ENCODE measurements around the gene SLC50A1. TPM values are rescaled to one million over a fixed set of nuclear protein-coding genes. Genes with fewer than 3 reads are reported as not detected.
A peak's percentile ranks its signal among the peaks of the same experiment; 100 is the strongest.

Gene SLC50A1
- total and polyA plus RNA-seq, 4 donors: 12.7 to 23.3 (median 18.2) TPM

- DNase-seq (ENCODE audit: low spot score): peak; percentile 31
- no peaks in the 10 kb centered on the region for H3K4me1 ChIP-seq (ENCODE audit: control insufficient read depth in 4 of 4, insufficient read depth in 4 of 4, low read length in 3 of 4)
- no peak overlapping the region for H3K9ac ChIP-seq (ENCODE audit: low read depth in 1 of 2, low read length in 2 of 2)
- H3K4me3 ChIP-seq (ENCODE audit: low read depth in 1 of 3, low read length in 3 of 3): no peak overlapping the region
- H3K9me3 ChIP-seq (ENCODE audit: control insufficient read depth in 4 of 4, low read length in 3 of 4): no peaks in the 10 kb centered on the region
- WGBS: 92% methylated on average over 31 of the region's 31 CpGs
- TF ChIP-seq TAF1 (conservative IDR thresholded peaks at IDR 0.05): no peak
- TF ChIP-seq HNF4G (IDR thresholded peaks at IDR 0.05): no peak
- no peak for TF ChIP-seq CTCF (IDR thresholded peaks at IDR 0.05; ENCODE audit: low read depth, low read length, missing input control)
- TF ChIP-seq FOXA1 (IDR thresholded peaks at IDR 0.05): no peak
- TF ChIP-seq RAD21 (IDR thresholded peaks at IDR 0.05): no peak
- H3K27me3 ChIP-seq (ENCODE audit: control insufficient read depth in 4 of 4, insufficient read depth in 4 of 4, low read length in 3 of 4): peaks cover 0 to under 1% (median 0%) of the 10 kb centered on the region in 4 donors
- H3K36me3 ChIP-seq (ENCODE audit: control insufficient read depth in 4 of 4, insufficient read depth in 3 of 4, low read depth in 1 of 4, low read length in 3 of 4): no peaks in the 10 kb centered on the region
- no peak overlapping the region for H3K27ac ChIP-seq (ENCODE audit: low read depth in 1 of 2, low read length in 2 of 2)
Measured at GRCh38 chr1:155179112-155180031, 43.7 kb downstream of the SLC50A1 start.

GRCh38 chr1:155181371-155182051 lies 45.9 kb downstream of the SLC50A1 start:
- peaks cover 0 to 4% (median 0%) of the 10 kb centered on the region in 4 donors for H3K4me1 ChIP-seq (ENCODE audit: control insufficient read depth in 4 of 4, insufficient read depth in 4 of 4, low read length in 3 of 4)
- TF ChIP-seq TAF1 (conservative IDR thresholded peaks at IDR 0.05): no peak
- no peak for TF ChIP-seq CTCF (IDR thresholded peaks at IDR 0.05; ENCODE audit: low read depth, low read length, missing input control)
- TF ChIP-seq FOXA2 (IDR thresholded peaks at IDR 0.05): no peak
- no peak for TF ChIP-seq FOXA1 (IDR thresholded peaks at IDR 0.05)
- no peak overlapping the region for H3K4me3 ChIP-seq (ENCODE audit: low read depth in 1 of 3, low read length in 3 of 3)
- no peaks in the 10 kb centered on the region for H3K27me3 ChIP-seq (ENCODE audit: control insufficient read depth in 4 of 4, insufficient read depth in 4 of 4, low read length in 3 of 4)
- H3K36me3 ChIP-seq (ENCODE audit: control insufficient read depth in 4 of 4, insufficient read depth in 3 of 4, low read depth in 1 of 4, low read length in 3 of 4): no peaks in the 10 kb centered on the region
- H3K9me3 ChIP-seq (ENCODE audit: control insufficient read depth in 4 of 4, low read length in 3 of 4): no peaks in the 10 kb centered on the region
- no peak overlapping the region for H3K27ac ChIP-seq (ENCODE audit: low read depth in 1 of 2, low read length in 2 of 2)
- 88% methylated on average over 18 of the region's 18 CpGs for WGBS
- H3K9ac ChIP-seq (ENCODE audit: low read depth in 1 of 2, low read length in 2 of 2): no peak overlapping the region
- DNase-seq (ENCODE audit: low spot score): no peak

- 86% methylated on average over 7 of the region's 7 CpGs for WGBS
- H3K4me3 ChIP-seq (ENCODE audit: low read depth in 1 of 3, low read length in 3 of 3): no peak overlapping the region
- H3K9ac ChIP-seq (ENCODE audit: low read depth in 1 of 2, low read length in 2 of 2): no peak overlapping the region
- no peaks in the 10 kb centered on the region for H3K9me3 ChIP-seq (ENCODE audit: control insufficient read depth in 4 of 4, low read length in 3 of 4)
- H3K27ac ChIP-seq (ENCODE audit: low read depth in 1 of 2, low read length in 2 of 2): no peak overlapping the region
- no peaks in the 10 kb centered on the region for H3K36me3 ChIP-seq (ENCODE audit: control insufficient read depth in 4 of 4, insufficient read depth in 3 of 4, low read depth in 1 of 4, low read length in 3 of 4)
- peaks cover 0 to 4% (median 0%) of the 10 kb centered on the region in 4 donors for H3K4me1 ChIP-seq (ENCODE audit: control insufficient read depth in 4 of 4, insufficient read depth in 4 of 4, low read length in 3 of 4)
- no peaks in the 10 kb centered on the region for H3K27me3 ChIP-seq (ENCODE audit: control insufficient read depth in 4 of 4, insufficient read depth in 4 of 4, low read length in 3 of 4)
- DNase-seq (ENCODE audit: low spot score): no peak
- no peak for TF ChIP-seq FOXA1 (IDR thresholded peaks at IDR 0.05)
- no peak for TF ChIP-seq MAX (IDR thresholded peaks at IDR 0.05)
- no peak for TF ChIP-seq ATF3 (IDR thresholded peaks at IDR 0.05)
- no peak for TF ChIP-seq REST (IDR thresholded peaks at IDR 0.05)
- no peak for TF ChIP-seq ZBTB33 (IDR thresholded peaks at IDR 0.05)
- TF ChIP-seq GABPA (IDR thresholded peaks at IDR 0.05 in 1 of 2, conservative IDR thresholded peaks at IDR 0.05 in 1 of 2): no peak
- TF ChIP-seq YY1 (IDR thresholded peaks at IDR 0.05): no peak
- no peak for TF ChIP-seq FOXA2 (IDR thresholded peaks at IDR 0.05)
- no peak for TF ChIP-seq RXRA (IDR thresholded peaks at IDR 0.05)
- no peak for TF ChIP-seq EGR1 (IDR thresholded peaks at IDR 0.05; ENCODE audit: low read depth in 2 of 2)
Measured at GRCh38 chr1:155182052-155182550, 46.4 kb downstream of the SLC50A1 start.

All from liver (tissue), 9 donors.